AML-193 (cell line): ENCODE data around the gene CTRL.
A peak's percentile ranks its signal among the peaks of the same experiment; 100 is the strongest.

Experiments used
- DNase-seq, 2 experiments: peaks; one replicate each; lab custom pipeline; 2025; lab: John Stamatoyannopoulos, UW

Gene CTRL

GRCh38 chr16:67963292-67963661, 31.6 kb upstream of the CTRL start:
- DNase-seq = no peak

DNA sequence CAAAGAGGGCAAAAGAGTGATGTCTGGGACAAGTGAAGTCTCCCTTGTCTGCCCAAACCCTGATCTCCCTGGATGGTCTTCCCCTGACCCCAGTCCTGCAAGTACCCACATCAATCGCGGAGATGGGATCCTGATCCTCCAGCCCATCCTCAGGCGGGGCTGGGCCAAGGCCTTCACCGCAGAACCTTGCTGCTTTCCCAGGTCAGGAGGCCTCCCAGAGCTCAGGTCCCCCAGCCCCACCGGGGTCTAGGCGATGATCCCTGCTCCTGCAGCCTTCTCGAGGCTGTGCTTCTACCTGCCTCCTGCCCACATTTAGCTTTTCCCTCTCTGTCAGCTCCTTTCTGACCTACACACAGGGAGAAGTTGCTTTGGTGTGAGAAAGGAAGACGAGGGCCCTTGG, 30.5 kb upstream of the CTRL start:
- DNase-seq = no peak

GRCh38 chr16:67961551-67961957, 29.9 kb upstream of the CTRL start:
- no peak for DNase-seq

GRCh38 chr16:67959536-67960329, 28.1 kb upstream of the CTRL start:
- DNase-seq = no peak

DNA sequence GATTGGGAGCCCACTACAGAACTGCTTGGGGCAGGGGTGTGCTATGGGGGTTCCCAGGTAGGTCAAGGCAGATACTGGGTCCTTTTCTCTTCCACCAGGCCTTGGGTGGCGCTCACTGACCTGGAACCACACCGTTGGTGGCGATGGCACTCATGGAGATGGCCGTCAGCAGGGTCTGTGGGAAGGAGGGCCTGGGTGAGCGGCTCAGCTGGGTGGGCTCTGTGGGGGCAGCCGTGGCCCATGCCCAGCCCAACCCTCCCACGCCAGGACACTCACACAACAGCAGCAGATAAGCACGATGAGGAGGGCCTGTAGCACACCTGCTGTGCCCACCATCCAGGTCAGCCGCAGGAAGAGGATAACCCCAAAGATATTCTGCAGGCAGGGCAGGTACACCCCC, 26.0 kb upstream of the CTRL start:
- DNase-seq = no peak

DNA sequence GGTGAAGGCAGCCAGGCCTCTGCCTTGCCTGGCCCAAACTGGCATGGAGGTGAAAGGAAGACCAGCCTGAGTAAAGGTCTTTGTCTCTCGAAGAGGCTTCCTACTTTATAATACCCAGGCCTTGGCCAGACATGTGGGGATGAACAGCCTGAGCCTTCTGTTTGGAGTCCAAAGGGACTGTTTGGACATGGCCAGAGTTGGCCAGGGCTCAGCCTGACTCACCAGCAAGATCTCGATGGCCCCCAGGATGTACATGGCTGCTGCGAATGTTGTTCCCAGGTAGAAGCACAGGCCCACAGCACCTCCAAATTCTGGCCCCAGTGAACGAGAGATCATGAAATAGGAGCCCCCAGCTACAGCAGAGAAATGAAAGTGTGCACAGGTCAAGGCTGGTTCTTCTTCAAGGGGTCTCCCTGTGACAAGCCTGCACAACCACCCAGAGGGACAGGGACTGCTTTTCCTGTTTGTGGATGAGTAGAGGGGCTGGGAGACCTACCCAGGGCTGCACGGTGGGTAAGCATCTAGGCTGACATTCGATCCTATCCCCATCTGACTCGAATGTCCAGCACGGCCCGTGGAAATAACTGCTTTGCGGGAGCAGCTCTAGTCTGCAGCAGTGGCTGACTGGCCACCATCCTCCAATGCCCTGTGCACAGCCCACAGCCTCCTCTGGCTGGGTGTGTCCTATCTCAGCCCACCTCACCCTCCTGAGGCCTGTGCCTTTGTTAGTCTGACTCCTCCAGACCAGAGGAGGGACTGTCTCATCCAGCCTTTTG, 22.9 kb upstream of the CTRL start:
- DNase-seq = no peak

- DNase-seq = no peak
Measured at GRCh38 chr16:67953641-67954375, 22.1 kb upstream of the CTRL start.

- no peak for DNase-seq
Measured at GRCh38 chr16:67951485-67951884, 19.8 kb upstream of the CTRL start.

- no peak for DNase-seq
Measured at GRCh38 chr16:67950335-67950843, 18.7 kb upstream of the CTRL start.

DNA sequence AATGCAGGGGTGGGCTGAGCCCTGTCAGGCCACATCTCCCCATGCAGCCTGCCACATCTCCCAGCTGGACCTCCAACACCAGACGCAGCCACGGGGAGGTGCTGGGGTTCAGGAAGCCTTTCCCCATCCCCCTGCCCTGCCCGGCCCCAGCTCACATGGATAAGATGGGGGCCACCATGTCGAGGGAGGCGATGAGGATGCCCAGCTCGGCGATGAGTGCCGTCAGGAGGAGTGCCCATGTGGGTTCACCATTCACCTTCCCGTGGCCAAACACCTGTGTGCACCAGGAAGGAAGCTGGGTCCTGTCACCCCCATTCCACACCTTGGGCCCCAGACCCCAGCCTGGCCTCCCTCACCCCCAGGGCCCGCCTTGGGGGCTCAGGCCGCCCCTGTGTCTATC, 18.0 kb upstream of the CTRL start:
- DNase-seq = no peak

- DNase-seq = no peak
Measured at GRCh38 chr16:67948015-67948414, 16.4 kb upstream of the CTRL start.

DNA sequence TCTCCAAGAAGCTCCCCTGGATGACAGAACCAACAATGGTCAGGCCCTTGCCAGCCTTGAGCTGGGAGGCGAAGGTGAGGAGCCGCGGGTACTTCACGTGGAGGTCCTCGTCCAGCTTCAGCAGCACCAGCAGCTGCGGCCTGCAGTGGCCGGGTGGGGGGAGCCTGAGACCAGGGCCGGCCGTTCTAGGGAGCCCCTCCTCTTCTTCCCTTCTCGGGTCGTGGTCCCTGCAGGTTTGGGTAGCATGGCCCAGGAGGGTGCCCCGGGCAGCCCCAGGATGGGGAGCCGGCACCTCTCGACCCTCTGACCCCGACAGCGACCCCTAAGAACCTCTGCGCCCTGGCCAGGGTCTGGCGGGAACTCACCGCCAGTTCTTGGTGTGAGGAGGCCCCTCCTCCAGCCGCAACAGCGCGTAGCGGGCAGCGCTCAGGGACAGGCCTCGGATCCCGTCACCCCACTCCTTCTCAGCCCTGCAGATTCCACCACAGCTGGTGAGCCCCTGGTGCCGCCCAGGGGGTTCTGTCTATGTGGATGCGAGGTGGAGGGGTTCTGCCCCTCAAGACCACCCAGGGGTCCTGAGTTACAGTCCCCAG, 15.4 kb upstream of the CTRL start:
- DNase-seq = no peak

DNA sequence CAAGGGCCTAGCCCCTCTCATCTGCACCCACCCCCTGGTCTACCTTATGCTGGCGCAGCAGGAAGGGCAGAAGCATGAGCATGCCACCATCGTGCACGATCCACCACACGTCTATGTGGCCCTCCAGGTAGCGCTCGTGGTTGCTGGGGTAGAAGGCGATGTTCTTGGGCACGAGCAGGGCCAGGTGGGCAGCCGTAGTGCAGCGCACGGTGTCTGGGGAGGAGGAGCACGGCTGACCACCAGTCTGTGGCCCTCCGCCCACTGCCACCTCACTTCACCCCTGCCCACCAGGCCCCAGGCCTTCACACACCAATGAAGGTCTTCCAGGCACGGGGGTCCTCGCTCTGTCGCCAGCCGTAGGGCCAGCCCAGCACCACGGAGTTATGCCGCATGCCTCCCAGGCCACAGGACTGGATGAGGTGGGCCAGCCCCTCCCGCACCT, 14.5 kb upstream of the CTRL start:
- DNase-seq = no peak

DNA sequence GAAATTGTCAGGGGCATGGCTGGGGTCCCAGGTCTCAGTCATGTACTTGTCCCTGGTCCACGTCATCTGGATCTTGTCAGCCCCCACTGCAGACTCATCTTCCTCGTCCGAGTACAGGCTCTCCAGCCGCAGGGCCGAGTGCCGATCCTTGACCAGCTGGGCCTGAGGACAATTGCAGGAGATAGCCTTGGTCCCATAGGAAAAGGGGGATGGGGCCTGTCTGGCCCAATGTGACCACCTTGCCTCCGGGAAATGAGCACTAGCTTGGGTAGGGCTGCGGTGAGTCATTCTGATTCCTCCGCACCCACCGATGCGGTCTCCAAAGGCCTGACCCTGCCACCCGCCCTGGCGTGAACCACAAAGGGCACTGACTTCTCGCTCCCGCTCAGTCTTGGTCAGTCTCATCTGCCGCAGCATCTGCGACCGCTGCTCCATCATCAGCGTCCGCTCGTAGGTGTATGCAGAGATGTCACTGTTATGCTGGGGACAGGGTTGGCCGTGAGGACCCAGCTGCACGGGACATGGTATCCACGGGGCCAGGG, 13.8 kb upstream of the CTRL start:
- no peak for DNase-seq

GRCh38 chr16:67944690-67945391, 13.2 kb upstream of the CTRL start:
- no peak for DNase-seq

- DNase-seq = no peak
Measured at GRCh38 chr16:67943619-67944504, 12.2 kb upstream of the CTRL start, which contains the start of gene LCAT. Gene LCAT, minus strand, starts transcription at chr16:67944120. Its CDS starts 19 bp downstream, at chr16:67944101.

GRCh38 chr16:67943256-67943618, 11.6 kb upstream of the CTRL start:
- no peak for DNase-seq

DNA sequence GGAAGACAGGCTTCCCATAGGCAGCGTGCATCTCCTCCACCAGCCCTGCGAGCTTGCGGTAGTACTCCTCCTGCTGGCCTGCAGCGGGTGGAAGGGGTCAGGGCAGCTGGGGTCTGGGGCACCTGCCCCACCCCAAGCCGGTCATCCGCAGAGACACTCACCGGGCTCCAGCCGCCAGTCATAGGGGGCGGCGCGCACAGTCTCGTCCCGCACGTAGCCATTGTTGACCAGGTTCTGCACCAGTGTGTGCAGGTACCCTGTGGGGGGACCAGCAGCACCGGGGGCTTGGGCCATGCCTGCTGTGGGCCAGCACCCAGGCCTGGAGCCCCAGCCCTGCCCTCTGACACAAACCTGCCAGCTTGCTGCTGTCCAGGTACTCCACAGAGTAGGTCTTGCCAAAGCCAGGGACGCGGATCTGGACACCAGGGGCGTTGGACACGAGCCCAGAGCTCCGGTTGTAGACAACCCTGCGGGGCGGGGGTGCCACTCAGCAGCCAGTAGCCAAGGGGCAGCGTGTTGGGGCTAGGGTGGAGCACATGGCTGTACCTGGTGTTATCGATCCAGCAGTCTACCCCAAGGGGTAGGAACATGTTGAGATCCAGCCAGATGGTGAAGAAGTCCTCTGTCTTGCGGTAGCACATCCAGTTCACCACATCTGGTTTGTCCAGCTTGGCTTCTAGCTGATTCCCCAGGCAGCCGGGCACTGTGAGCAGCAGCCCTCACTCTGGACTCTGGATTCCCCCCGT, 11.0 kb upstream of the CTRL start:
- no peak for DNase-seq

DNA sequence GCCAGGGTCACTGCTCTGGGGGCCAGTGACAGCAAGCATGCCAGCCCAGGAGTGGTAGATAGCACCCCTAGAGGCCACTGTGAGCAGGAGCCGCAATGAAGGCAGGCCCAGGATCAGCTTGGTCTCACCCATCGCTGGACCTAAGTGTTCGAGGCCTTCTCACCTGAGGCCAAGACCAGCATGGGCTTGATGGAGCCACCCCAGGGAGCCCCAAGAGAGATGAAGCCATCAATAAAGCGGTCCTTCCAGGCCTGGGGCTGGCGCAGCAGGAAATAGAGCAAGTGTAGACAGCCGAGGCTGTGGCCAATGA, 10.5 kb upstream of the CTRL start:
- peak; percentile 27 to 48 for DNase-seq
